Breast epithelium (tissue), 4 donors: ENCODE data around the gene SLC6A1. TPM values are rescaled to one million over a fixed set of nuclear protein-coding genes. Genes with fewer than 3 reads are reported as not detected.

Experiments used
- DNase-seq, 2 donors: peaks; one replicate each; pipeline ENCODE4 v3.0.0-alpha.2; 2019; ENCODE audit warnings: low spot score in 2 of 2
- H3K27ac ChIP-seq, 2 donors: fragments of 200-600 bp; sonication (generic) in 1 of 2; one replicate each; pipeline ENCODE4 v1.5.1; 2016 to 2019; ENCODE audit warnings: mild to moderate bottlenecking in 1 of 2
- H3K27me3 ChIP-seq, 2 donors: fragments of 200-600 bp; sonication (generic) in 1 of 2; one replicate each; pipeline versions ENCODE4 v1.5.1 to v1.6.0; 2017 to 2019; ENCODE audit warnings: control low read depth in 1 of 2, mild to moderate bottlenecking in 1 of 2
- H3K36me3 ChIP-seq: fragments of 200-600 bp; one replicate; pipeline ENCODE4 v1.5.1; 2019
- H3K4me1 ChIP-seq, 2 donors: fragments of 200-600 bp; sonication (generic); one replicate each; pipeline ENCODE4 v1.5.1; 2016 to 2019; ENCODE audit warnings: control low read depth in 1 of 2
- H3K4me3 ChIP-seq, 3 donors: fragments of 200-600 bp; sonication (generic); 1 replicate in 2 of 3; 2 replicates in 1 of 3; pipeline ENCODE4 v1.5.1; 2016 to 2019; ENCODE audit warnings: mild to moderate bottlenecking in 3 of 3, moderate library complexity in 2 of 3
- H3K9me3 ChIP-seq, 2 donors: fragments of 200-600 bp; sonication (generic) in 1 of 2; one replicate each; pipeline ENCODE4 v1.5.1; 2016 to 2019; ENCODE audit warnings: control low read depth in 1 of 2
- POLR2A ChIP-seq: fragments of 450-650 bp; IDR thresholded peaks from one replicate; pipeline ENCODE4 v1.6.1; 2016; ENCODE audit warnings: antibody characterized with exemption, mild to moderate bottlenecking, moderate library complexity
- POLR2AphosphoS5 ChIP-seq, 3 donors: sonication (generic); formaldehyde crosslinking; IDR thresholded peaks; one replicate each; pipeline ENCODE4 v1.6.1; 2017; ENCODE audit warnings: antibody characterized with exemption in 3 of 3
- intact Hi-C: fragments of 100-400 bp; cut with DNase I; formaldehyde crosslinking; loops from one replicate; pipeline ENCODE4 v1.15.1; 2023; ENCODE audit warnings: low total_unique reads
- total RNA-seq, 3 donors: library from RNA; depleted of rRNA; stranded (reverse); fragments of >200 nt; gene quantifications; one replicate each; pipeline ENCODE4 v1.1.0, GENCODE V29; 2016
- TF ChIP-seq, protein P1 (sequence below), 3 donors: fragments of 450-650 bp; IDR thresholded peaks; one replicate each; pipeline ENCODE4 v1.5.1; 2016 to 2017; ENCODE audit warnings: antibody characterized with exemption in 3 of 3, mild to moderate bottlenecking in 3 of 3, moderate library complexity in 3 of 3

The SLC6A1 gene
- total RNA-seq, 3 donors from 2014 or later = under 0.01 to 0.32 (median 0.29) TPM

DNA sequence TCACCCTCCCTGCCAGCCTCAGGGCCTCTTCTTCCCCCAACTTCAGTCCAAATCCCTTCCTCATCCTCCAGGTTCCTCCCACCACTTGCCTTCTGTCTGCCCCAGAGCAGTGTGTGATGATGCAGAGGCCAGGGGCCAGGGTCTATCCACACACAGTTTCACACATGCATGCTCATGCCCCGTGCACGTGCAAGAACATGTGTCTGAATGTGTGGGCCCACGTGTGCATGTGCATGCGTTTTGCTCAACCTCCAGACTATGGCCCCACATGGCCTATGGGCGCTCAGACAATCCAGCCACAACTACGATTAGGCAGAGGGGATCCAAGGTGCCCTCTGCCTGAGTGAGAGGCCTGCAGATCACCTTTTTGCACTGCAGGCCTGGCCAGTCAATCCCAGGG is 32.3 kb upstream of the SLC6A1 start:
- intact Hi-C loops = no loop called here

GRCh38 chr3:10961921-10962320 is 30.6 kb upstream of the SLC6A1 start:
- H3K27me3 ChIP-seq = peaks cover 0 to 6% of the 10 kb centered on the region in 2 donors
- no peaks in the 10 kb centered on the region for H3K36me3 ChIP-seq
- intact Hi-C loops = no loop called here
- TF ChIP-seq, protein P1, sequence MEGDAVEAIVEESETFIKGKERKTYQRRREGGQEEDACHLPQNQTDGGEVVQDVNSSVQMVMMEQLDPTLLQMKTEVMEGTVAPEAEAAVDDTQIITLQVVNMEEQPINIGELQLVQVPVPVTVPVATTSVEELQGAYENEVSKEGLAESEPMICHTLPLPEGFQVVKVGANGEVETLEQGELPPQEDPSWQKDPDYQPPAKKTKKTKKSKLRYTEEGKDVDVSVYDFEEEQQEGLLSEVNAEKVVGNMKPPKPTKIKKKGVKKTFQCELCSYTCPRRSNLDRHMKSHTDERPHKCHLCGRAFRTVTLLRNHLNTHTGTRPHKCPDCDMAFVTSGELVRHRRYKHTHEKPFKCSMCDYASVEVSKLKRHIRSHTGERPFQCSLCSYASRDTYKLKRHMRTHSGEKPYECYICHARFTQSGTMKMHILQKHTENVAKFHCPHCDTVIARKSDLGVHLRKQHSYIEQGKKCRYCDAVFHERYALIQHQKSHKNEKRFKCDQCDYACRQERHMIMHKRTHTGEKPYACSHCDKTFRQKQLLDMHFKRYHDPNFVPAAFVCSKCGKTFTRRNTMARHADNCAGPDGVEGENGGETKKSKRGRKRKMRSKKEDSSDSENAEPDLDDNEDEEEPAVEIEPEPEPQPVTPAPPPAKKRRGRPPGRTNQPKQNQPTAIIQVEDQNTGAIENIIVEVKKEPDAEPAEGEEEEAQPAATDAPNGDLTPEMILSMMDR (IDR thresholded peaks at IDR 0.05) = no peak
- TF ChIP-seq POLR2AphosphoS5 (IDR thresholded peaks at IDR 0.05) = no peak
- no peak for TF ChIP-seq POLR2A
- no peaks in the 10 kb centered on the region for H3K9me3 ChIP-seq
- no peak for DNase-seq
- H3K27ac ChIP-seq = no peak overlapping the region
- no peak overlapping the region for H3K4me3 ChIP-seq
- no peaks in the 10 kb centered on the region for H3K4me1 ChIP-seq

More for the DNA sequence above, 32.3 kb upstream of the SLC6A1 start:
- Histone ChIP-seq H3K27ac (no peak overlapping the region), H3K4me1 (no peaks in the 10 kb centered on the region), H3K9me3 (no peaks in the 10 kb centered on the region), H3K4me3 (no peak overlapping the region), H3K36me3 (no peaks in the 10 kb centered on the region), H3K27me3 (peaks cover 0 to 4% of the 10 kb centered on the region in 2 donors)
- TF ChIP-seq POLR2A (no peak), POLR2AphosphoS5 (IDR thresholded peaks at IDR 0.05) (no peak)
- TF ChIP-seq, protein P1 (IDR thresholded peaks at IDR 0.05) = no peak
- no peak for DNase-seq

DNA sequence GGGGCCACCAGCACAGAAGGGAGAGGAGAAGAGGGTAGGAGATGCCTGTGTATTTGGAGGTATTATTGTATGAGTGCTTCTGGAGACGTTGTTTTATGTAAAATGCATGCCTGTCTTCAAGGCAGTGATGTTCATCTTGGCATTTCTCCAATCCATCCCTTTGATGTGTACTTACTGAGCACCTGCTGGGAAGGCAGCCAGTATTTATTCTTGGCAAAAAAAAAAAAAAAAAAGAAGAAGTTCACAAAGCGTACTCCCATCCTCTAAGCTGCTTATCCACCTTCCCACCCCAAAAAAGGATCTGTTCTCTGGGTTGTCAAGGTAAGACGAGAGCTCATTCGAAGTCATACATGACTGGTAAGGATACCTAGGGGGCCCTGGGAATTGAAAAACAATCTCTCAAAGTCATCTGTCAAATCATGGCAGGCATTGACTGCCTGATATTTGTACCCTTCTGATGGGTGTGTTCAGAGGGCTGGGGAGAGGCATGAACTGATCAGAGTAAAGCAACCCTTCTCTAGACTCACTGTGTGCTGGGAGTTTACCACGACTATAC is 30.0 kb upstream of the SLC6A1 start:
- DNase-seq = no peak
- no peaks in the 10 kb centered on the region for H3K9me3 ChIP-seq
- no peak overlapping the region for H3K4me3 ChIP-seq
- intact Hi-C loops = no loop called here
- no peaks in the 10 kb centered on the region for H3K36me3 ChIP-seq
- H3K27ac ChIP-seq = no peak overlapping the region
- TF ChIP-seq POLR2AphosphoS5 (IDR thresholded peaks at IDR 0.05) (no peak), POLR2A (no peak)
- TF ChIP-seq, protein P1 (IDR thresholded peaks at IDR 0.05) = no peak
- no peaks in the 10 kb centered on the region for H3K4me1 ChIP-seq
- peaks cover 0 to 7% of the 10 kb centered on the region in 2 donors for H3K27me3 ChIP-seq

DNA sequence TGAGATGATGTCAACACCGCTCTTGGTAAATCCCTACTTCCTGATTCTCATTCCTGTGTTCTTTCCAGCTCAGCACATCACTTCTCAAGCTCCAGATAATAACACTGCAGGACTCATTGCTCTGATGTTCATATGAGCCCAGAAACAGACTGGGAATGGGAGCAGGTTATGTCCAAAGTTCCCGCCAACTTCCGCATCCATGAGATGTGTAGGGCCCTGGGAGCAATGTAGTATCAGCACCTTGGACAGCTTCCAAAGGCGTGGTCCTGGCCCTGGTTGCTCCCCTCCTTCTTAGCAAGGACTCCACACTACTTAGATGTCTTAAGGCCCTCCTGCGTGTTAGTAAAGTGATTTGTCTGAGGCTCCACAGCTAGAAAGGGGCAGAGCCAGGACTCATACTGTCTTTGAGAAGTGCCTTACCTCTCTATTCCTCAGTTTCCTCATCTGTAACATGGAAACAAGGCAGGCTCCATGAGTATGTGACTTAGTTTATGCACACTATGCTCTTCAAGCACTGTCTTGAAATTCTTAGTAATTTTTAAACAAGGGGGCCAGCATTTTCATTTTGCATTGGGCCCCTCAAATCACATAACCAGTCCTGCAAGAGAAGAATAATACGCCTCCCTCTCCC is 27.9 kb upstream of the SLC6A1 start:
- TF ChIP-seq, protein P1 (IDR thresholded peaks at IDR 0.05) = no peak
- TF ChIP-seq POLR2A (no peak), POLR2AphosphoS5 (IDR thresholded peaks at IDR 0.05) (no peak)
- H3K4me3 ChIP-seq = no peak overlapping the region
- no peaks in the 10 kb centered on the region for H3K36me3 ChIP-seq
- peaks cover 0 to 7% of the 10 kb centered on the region in 2 donors for H3K27me3 ChIP-seq
- no peaks in the 10 kb centered on the region for H3K9me3 ChIP-seq
- no peak for DNase-seq
- H3K27ac ChIP-seq = no peak overlapping the region
- no peaks in the 10 kb centered on the region for H3K4me1 ChIP-seq
- intact Hi-C loops = no loop called here

GRCh38 chr3:10968401-10968800 is 24.1 kb upstream of the SLC6A1 start:
- Histone ChIP-seq H3K36me3 (no peaks in the 10 kb centered on the region), H3K27ac (no peak overlapping the region), H3K9me3 (no peaks in the 10 kb centered on the region), H3K4me1 (no peaks in the 10 kb centered on the region), H3K27me3 (peaks cover 0 to 16% of the 10 kb centered on the region in 2 donors), H3K4me3 (no peak overlapping the region)
- TF ChIP-seq, protein P1 (IDR thresholded peaks at IDR 0.05) = no peak
- TF ChIP-seq POLR2AphosphoS5 (IDR thresholded peaks at IDR 0.05) = no peak
- no peak for TF ChIP-seq POLR2A
- intact Hi-C loops = no loop called here
- DNase-seq = no peak
